Stimulated activated CD4-positive, alpha-beta T cell treated with anti-CD3 and anti-CD28 coated beads, Interleukin-2, amount 100 ng/mL, for 48 hours (primary cell): ENCODE data around the gene COMT.
A peak's percentile ranks its signal among the peaks of the same experiment; 100 is the strongest.

Experiments
- DNase-seq, 2 donors: peaks; one replicate each; pipeline ENCODE4 v3.0.0-alpha.2; 2020

Gene COMT

DNA sequence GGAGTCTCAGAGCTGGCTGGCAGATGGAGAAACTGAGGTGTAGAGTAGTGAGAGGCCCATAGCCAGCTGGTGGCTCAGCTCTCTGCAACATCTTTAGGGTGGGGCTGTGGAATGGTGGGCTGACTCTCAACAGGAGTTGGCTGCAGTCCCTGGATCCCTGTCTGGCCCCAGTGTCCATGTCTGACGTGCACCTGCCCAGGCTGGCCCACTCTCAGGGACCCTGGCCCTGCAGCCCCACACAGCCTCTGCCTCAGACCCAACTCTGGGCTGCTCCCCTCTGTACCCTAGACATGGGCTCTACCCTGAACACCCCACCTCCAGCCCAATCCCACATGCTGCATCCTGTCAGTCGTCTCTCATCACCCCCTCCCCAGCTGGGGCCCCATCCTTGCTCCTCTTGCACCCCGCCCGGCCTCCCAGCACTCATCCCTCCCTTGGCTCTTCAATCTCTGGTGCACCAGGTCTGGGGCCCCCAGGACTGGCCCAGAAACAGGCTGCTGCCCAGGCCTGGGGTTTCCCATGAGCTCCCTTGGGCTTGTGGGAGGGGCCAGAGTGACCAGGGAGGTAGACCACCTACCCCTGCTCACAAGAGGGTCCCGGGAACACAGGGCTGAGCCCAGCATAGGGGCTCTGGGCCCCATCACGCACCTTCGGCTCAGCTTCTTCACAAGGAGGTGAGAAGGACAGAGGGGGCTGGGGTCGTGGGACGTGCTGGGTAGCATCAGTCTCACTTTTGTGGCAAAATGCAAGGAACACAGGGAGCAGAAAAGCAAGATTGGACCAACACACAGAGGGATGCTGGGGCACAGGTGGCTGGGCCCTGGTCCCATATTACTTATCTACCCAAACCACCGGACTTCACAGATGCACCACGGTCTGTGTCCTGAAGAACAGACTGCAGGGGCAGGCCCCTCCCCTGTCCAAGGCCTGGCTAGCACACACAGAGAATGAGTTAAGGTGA is 43.6 kb downstream of the COMT start:
- no peak for DNase-seq

DNA sequence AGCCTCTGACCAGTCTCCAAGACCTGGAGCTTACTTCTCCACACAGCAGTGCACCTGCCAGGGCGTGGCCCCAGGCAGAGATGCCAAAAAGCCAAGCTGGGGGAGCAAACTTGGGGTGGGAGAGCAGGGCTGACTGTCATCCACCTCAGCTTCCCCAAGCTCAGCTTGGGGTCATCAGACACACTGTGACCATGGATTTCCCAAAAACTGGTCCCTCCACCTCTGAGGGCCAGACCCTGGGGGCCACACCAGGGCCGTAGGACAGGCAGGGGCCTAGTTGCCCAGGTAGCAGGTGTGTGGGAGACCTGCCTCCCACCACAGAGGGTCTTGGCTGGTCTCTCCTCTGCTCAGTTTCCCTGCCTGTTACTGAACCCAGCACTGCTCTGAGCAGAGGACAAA is 44.4 kb downstream of the COMT start:
- DNase-seq = no peak

DNA sequence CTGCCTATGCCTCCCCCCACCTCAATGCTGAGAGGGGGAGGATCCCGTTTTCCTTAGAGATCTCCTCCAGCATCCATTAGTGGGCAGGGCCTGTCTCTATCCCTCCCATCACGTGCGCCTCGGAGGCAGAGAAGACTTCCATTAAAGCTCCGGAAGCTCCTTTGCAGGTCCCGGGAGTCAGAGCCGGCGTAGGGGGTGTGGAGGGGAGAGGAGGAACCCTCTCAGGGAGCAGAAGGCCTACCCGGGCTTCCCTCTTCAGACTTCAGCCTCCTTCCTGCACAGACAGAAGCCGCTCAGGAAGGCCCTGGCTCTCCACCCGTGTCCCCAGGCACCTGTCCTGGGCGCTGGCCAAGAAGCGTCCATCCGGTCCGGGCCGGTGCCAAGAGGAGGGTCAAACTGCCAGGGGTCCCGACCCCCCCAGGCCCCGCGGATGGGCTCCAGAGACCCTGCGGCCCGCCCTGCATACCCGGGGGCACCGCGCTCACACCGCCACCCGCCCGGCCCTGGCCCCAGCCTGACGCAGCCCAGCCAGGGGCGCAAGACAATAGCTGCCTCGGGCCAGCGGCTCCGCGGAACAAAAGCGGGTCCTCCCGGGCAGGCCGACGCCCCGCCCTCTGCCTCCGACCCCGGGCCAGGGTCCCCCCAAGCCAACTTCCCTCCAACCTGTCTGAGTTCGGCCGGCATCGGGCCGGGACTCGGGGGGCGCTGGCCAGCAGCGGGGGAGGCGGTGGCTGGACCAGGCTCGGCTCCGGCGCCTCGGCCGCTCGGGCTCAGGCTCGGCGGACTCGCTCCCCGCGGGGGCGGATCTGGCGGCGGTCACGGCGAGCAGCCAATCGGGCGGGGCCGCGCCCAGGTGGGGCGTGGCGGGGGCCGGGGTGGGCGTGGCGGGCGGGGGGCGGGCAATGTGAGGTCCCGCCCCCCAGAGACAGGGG is 45.1 kb downstream of the COMT start:
- DNase-seq = peak; percentile 49 to 65

DNA sequence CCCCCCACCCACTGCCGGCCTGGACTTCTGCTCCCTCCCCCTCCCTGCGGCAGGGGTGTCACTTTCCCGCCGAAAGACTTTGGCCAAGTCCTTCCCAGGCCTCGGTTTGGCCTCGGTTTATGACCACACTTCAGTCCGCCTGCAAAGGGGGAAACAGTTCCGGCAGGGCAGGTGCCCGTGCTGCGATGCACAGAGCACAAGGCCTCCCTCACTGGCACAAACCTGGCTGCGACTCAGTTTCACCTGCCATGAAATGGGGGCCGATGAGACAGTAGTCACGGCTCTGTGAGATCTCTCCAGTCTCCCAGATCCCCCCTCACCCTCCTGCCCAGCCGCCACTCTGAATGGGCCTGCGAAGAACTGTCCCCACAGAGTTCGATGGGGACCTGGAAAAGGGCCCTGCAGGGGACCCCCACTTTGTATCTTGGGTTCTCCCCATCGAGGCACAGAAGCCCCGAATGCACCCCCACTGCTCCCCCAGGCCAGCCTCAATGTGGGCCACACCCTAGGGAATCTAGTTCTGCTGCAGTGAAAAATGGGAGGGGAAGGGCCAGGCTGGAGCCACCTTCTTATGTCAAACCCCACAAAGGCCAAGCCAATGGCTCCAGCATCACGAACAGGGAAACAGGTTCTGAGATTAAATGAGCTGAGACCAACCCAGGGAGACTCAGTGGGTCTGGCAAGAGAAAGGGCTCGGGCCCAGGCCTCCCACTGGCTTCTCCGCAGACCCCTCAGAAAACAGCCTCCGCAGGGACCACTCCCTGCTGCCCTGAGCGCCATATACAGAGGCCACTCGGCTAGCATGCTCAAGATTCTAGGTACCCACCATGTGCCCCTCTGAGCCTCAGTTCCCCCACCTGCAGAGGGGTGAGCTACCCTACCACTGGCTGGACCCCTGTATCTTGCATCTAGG is 46.1 kb downstream of the COMT start:
- DNase-seq = no peak

DNA sequence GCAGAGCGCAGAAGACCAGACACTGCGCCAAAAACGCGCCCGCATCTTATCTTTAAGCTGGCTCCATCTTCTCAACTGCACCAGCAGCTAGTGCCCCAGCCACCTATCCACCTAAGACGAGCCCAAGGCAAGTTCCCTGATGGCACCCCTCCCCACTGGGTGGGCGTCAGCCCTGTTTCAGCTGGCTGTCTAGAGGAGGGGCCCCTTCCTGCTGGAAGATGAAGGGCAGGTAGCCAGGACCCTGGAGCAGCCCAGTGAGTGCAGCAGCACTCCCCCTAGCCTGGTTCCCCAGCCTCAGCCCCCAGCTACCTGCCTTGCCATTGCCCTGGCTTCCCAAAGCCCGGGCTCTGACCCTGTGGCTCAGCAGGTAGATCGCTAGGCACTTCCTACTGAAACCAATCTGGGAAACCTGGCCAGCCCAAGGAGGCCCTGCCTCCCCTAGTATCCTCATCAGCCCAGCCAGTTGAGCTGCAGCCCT is 46.8 kb downstream of the COMT start:
- no peak for DNase-seq

DNA sequence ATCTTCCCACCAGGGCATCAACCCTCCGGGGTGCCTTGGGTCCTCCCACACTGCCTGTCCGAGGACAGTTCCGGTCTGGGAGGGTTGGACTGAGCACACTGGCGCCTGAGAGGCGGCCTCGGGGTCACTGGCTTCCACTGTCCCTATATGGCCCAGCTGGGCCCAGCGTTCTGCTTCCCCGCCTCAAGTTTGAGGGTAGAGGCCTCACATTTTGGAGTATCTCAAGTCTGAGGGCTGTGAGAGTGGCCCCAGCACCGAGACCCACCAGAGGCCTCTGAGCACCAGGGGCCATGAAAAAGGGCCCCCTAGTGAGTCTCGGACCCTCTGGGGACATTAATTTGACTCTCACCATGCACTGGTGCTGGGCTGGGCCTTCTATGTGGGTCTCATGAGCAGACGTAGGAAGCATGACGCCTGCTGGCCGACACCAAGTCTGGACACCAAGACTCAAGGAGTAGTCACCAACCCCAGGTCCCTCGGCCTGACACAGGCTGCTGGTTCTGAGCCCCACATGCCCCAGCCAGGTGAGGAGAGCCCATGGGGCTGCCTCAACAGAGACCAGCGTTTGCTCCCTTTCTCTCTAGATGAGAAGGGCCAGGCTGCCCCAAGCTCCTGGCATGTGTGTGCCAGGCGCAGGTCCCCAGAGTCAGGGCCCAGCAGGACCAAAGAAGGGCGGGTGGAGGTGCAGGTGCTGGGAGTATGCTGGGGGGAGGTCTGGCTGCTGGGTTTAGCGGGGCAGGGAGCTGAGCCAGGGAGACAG is 47.6 kb downstream of the COMT start:
- no peak for DNase-seq

DNA sequence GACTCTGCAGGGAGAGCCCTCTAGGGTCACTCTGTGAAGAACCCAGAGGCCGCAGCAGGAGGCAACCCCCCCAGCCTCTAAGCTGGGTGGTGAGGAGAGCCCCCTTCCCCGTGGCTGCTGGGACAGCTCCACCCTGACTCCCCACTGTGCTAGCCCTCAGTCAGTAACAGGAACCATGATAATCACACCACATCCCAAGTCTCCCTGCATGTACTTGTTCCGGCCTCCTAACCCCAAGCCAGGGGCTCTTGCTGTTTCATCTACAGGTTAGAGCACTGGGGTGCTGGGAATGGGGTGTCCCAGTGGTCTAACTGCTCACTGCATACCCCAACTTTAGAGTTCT is 48.1 kb downstream of the COMT start:
- no peak for DNase-seq

DNA sequence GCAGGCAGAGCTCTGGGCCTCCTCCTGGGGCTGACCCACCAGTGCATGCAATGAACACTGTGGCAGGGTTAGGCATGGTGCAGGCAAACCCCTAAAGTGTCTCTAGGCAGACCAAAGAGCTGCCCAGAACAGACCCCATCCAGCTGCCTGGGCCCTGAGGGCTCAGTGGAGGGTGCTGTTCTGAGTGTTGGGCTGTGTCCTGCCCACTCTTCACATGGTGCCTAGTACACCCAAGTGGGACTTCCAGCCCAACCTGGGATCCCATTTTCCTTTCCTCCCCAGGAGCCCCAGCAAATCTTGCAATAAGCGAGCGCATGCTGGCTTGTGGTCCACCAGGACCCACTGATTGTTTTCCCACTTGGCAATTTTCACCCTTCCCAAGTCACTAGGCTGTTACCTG is 48.6 kb downstream of the COMT start:
- DNase-seq = no peak

DNA sequence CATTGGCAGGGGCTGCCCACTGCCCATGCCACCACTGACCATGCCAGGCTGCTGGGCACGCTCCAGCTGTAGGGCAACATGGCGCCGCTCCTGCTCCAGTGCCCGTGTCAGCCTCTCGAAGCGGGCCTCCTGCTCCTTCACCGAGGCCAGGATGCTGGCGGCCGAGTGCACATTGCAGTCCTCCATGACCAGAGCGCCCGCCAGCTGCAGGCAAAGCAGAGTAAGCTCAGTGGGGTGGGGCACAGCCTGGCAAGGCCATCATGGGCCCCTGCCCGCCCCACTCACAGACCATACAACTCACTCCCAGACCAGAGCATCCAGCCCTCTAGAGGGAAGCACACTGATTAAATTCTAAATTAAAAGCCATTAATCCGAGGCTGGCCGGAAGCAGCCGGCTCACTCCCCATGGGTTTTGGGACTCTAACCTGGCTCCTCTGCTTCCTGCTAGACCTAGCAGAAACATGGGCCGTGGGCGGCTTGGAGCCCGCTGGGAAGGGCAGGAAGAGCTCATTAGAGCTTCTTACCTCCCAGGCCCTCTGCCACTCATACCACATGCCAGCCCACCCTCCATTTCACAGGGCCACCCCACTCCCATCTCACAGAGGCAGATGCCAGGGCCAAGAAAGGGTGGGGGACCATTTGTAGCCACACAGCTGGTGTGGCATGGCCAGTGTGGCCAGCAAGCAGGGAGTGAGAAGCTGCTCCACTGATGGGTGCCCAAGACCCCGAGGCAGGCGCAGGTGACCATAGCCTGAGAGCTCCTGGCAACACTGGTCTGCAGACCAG is 49.2 kb downstream of the COMT start:
- DNase-seq = no peak

DNA sequence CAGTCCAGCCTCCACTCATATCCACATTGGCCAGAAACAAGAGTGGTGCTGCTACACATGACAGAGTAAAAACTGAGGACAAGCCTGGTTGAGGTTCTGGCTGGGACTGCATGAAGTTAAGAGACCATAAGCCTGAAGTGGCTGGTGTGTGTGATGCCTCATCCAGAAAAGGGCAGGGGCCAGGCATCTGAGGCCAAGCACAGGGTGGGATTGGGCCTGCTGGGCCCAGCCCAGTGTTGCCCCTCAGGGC is 49.7 kb downstream of the COMT start:
- no peak for DNase-seq

DNA sequence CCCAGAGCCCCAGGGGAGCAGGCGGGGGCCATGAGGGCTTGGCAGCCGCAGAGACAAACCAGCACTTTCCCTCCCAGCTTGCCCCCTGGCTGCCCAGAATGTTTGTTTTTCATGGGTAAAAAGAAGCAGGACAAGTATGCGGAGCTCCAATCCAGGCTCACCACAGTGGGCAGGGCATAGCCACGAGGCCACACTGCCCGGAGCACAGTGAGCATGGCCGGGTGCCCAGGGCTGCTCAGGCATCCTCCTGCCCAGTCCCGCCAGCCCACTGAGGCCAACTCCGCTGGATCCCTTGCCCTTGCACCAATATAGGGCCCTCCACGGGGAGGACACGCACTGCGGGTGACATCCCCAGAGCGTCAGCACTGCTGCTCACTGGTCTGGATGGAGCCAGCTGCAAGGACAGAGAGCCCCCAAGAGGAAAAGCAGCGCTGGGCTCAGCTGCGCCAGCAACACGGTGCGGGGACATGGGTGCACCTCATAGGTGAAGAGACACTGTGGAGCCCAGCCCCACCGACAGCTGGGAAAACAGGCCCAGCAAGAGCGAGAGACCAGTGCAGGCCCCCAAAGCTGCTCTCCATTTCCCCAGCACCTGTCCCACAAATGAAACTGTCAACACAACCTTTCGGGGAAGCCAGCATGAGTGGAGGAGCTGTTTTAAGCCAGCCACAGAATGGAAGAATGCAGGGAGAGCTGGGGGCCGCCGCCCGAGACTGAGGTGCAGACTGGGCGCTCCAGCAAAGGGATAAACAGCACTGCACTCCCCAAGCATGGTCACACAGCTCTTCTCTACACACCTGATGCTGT is 50.3 kb downstream of the COMT start:
- no peak for DNase-seq

DNA sequence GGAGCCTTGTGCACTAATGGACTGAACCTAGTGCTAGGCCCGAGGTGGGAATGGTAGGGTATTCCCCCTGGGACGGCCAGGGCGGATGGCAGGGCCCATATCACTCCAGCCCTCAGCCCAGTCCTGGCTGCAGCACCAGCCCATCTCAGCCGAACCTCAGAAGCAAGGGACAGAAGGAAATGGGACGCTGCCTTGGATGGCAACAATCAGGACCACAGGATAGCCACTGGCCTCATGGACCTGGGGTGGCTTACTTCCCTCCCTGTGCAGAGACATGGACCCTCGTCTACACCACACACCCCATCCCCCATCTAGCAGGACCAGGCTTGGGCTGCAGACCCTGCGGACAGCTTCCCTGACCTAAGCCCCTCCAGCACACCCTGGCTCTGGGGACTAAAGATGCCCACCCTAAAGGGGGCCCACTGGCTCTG is 50.9 kb downstream of the COMT start:
- DNase-seq = no peak

DNA sequence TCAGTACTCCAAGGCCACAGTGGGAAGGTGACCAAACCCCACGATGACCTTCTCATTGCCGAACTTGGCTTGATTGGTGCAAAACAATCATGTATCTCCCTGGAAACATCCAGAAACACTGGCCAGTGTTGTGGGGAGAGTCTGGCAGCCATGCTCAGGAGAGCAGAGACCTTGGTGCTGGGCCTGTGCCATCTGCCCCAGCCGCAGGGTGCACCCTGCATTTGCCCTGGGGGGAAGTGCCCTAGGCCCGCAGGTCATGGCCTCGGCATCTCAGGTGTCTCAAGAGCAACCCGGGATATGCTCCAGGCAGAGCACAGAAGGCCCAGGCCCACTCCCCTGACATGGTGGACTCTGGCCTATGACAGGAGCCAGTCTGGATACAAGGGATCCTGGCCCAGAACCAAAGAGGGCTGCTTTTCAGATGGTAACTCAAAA is 51.4 kb downstream of the COMT start:
- no peak for DNase-seq

DNA sequence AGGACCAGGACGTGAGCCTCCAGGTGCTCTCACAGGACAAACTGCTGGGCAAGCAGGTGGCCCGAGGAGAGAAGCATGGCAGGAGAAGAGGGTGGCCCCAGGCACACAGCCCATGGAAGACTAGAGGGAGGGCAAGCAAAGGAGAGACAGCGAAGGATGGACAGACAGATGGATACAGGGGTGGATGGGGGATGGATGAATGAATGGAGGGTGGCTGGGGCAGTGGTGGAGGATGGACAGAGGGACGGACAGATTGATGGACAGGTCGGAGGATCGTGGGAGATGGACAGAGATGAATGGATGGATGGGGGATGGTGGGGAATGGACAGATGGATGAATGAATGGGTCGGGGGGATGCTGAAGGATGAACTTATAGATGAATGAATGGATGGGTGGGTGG is 52.4 kb downstream of the COMT start:
- no peak for DNase-seq

DNA sequence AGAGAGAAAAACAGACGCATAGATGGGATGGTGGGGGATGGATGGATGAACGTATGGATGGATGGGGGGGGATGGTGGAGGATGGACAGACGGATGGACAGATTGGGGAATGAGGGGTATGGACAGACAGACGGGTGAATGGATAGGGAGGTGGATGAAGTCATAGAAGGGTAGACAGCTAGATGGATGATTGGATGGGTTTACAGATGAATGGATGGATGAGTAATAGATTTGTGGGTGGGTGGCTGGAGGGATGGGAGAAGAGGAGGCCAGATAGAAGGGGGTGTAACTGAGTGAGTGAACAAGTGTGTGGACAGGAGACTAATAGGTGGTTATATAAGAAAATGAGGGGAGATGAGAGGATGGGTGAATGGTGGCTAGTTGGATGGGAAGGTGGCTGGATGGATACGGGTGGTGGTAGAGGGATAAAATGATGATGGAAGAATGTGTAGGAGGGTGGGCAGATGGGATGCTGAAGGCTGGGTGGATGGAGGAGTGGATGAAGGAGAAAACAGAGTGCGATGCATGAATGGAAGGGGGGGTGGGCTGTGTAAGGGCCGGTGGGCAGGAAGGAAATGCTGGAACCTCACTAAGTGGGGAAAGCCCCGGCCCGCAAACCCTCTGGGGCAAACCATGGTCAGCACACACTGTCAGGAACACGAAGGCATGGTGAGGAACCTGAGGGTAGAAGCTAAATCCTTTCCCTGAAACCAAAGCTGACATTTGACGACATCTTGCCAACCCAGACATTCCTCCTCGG is 53.5 kb downstream of the COMT start:
- no peak for DNase-seq

DNA sequence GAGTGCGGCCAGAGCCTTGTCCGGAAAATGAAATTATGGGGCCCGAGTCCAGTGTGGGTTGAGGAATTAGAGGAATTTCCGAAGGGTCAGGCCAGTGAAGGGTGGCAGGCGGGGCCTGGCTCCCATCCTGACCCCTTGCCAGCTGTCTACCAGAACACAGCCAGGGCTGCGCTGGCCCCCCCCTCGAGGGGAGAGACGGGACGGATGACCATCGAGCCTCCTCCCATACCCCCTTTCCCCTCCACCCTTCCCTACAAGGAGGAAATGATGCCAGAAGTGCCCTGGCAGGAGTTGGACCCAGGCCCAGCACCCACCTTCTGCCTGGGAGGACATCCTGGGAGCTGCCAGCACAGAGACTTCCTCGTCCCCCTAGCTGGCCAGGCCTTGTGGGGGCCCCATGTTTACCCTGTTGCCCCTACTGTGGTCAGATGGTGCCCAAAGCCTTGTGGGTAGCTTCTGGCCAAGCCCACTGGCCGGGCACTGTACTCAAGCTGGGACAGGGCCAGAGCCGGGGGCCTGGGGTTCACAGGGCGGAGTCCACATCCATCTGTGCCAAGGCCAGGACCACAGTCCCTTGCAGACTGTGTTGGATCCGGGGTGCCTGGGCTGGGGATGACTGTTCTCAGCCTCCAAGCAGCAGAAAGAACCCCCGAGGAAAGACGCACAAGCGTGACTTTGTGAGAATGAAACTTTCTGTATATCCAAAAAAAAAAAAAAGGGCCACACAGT is 54.2 kb downstream of the COMT start:
- no peak for DNase-seq

DNA sequence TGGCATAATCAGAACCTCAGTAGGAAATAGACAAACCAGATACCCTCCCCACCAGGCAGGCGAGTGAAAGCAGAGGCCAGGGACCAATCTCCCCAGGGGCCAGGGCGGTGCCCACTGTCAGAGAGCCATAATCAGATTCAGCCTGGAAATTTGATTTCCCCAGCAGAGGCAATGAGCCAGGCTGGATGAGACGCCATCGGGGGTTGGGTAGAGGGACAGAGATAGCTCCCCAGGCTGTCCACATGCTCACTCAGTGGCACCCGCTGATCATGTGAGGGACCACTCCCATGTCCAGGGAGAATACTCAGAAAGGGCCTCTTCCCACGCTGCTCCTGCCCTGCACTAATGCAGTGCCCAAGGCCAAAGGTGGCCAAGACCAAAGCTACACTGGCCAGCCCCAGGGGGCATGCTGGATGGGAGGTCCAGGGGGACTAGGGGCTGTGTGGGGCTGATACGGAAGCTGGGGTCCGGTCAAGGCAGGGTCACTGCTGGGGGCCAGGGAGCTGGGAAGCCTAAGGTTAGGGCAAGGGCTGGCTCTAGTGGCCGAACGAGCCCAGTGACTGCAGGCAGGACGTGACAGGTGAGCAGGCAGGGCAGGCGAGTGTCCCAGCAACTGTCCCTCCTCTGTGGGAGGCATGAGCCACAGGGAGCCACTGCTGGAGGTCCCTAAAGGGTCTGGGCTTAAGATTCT is 55.3 kb downstream of the COMT start:
- DNase-seq = no peak

DNA sequence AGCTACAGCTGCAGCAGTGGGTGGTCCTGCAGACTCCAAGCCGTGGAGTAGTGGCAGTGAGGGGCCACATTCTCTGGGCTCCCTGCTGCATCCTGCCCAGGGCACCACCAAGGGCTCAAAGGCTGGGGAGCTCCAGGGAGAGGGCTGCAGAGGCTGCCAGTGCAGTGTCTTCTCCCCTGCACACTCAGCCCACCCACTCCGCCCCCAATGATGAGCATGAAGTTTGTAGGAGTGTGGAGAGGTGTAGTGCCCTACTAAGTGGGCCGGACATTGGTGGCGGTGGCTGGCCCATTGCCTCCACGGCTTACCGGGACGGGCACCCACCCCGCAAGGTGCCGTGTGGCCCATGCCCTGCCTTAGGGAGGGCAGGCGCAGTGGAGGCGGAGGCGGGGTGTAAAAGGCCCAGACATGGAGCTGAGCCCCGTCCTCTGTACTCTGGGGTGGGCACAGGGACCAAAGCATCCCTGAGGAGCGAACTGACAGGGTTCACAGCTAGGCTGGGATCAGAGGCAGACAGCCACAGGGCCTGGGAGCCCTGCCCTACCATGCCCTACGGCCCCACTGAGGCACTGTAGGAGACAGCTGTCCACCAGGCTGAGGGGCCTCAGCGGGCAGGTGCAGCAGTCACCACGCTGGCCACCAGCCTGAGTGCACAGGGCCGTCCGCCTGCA is 56.1 kb downstream of the COMT start:
- no peak for DNase-seq
